Measurements from ENCODE around the gene ZNF165.
A peak's percentile ranks its signal among the peaks of the same experiment; 100 is the strongest.

The ZNF165 gene

DNA sequence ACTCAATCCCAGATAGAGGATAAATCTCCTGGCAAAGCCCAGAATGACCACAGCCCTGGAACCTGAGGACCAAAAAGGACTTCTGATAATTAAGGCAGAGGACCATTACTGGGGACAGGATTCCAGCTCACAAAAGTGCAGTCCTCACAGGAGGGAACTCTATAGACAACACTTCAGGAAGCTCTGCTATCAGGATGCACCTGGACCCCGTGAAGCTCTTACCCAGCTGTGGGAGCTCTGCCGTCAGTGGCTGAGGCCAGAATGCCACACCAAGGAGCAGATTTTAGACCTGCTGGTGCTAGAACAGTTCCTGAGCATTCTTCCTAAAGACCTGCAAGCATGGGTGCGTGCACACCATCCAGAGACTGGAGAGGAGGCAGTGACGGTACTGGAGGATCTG, 45.0 kb downstream of the ZNF165 start:
- no peak overlapping the region for H3K4me3 ChIP-seq (ENCODE audit: severe bottlenecking)
- H3K27me3 ChIP-seq (ENCODE audit: insufficient read depth, poor library complexity, severe bottlenecking): no peaks in the 10 kb centered on the region
- H3K4me1 ChIP-seq (ENCODE audit: insufficient read depth, poor library complexity, severe bottlenecking): no peaks in the 10 kb centered on the region
- no peak for ATAC-seq (ENCODE audit: low read depth)
- no peaks in the 10 kb centered on the region for H3K9me3 ChIP-seq (ENCODE audit: severe bottlenecking)
- TF ChIP-seq, protein P1, sequence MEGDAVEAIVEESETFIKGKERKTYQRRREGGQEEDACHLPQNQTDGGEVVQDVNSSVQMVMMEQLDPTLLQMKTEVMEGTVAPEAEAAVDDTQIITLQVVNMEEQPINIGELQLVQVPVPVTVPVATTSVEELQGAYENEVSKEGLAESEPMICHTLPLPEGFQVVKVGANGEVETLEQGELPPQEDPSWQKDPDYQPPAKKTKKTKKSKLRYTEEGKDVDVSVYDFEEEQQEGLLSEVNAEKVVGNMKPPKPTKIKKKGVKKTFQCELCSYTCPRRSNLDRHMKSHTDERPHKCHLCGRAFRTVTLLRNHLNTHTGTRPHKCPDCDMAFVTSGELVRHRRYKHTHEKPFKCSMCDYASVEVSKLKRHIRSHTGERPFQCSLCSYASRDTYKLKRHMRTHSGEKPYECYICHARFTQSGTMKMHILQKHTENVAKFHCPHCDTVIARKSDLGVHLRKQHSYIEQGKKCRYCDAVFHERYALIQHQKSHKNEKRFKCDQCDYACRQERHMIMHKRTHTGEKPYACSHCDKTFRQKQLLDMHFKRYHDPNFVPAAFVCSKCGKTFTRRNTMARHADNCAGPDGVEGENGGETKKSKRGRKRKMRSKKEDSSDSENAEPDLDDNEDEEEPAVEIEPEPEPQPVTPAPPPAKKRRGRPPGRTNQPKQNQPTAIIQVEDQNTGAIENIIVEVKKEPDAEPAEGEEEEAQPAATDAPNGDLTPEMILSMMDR (IDR thresholded peaks at IDR 0.05; ENCODE audit: poor library complexity, severe bottlenecking): no peak
- no peak overlapping the region for H3K27ac ChIP-seq (ENCODE audit: poor library complexity, severe bottlenecking)
- peaks cover 43% of the 10 kb centered on the region for H3K36me3 ChIP-seq (ENCODE audit: low read depth)
- DNase-seq (ENCODE audit: low spot score): no peak

DNA sequence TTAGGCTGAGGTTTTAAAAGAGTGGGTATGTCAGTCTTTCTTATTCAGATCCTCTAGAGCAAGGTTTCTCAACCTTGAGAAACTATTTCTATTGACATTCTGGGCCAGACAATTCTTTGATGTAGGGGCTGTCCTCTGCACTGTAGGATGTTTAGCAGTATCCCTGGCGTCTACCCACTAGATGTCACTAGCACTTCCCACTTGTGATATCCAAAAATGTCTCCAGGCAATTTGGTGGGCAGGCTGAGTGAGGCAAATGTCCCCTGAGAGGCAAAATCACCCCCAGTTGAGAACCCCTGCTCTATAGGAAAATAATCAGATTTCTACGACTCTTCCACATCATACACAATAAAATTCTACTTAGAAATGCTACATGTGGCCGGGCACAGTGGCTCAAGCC, 53.6 kb downstream of the ZNF165 start:
- H3K4me3 ChIP-seq (ENCODE audit: severe bottlenecking): no peak overlapping the region
- DNase-seq (ENCODE audit: low spot score) (no peak), ATAC-seq (ENCODE audit: low read depth) (no peak)

DNA sequence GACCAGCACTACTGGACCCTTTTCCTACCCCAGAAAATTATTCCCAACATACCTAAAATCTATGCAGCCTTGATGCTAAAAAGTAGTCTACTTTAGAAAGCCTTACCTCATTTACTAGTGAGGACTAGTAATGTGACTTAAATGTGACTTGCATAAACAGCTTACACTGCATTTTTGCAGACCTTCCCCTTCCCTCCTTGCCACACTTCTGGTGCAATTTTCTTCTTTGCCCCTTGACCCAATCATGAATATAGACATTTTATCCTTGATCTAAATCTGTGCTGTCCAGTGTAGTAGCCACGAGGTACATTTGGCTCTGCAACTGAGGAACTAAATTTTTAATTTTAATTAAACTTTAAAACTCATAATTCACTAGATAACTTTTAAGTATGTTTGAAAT, 54.3 kb downstream of the ZNF165 start:
- peaks cover 32% of the 10 kb centered on the region for H3K36me3 ChIP-seq (ENCODE audit: low read depth)
- H3K4me3 ChIP-seq (ENCODE audit: severe bottlenecking): no peak overlapping the region
- peaks cover 10% of the 10 kb centered on the region for H3K4me1 ChIP-seq (ENCODE audit: insufficient read depth, poor library complexity, severe bottlenecking)
- no peaks in the 10 kb centered on the region for H3K9me3 ChIP-seq (ENCODE audit: severe bottlenecking)
- ATAC-seq (ENCODE audit: low read depth): no peak
- H3K27me3 ChIP-seq (ENCODE audit: insufficient read depth, poor library complexity, severe bottlenecking): no peaks in the 10 kb centered on the region
- DNase-seq (ENCODE audit: low spot score): no peak
- no peak overlapping the region for H3K27ac ChIP-seq (ENCODE audit: poor library complexity, severe bottlenecking)
- TF ChIP-seq, protein P1 (IDR thresholded peaks at IDR 0.05; ENCODE audit: poor library complexity, severe bottlenecking): no peak

More for the DNA sequence above, 53.6 kb downstream of the ZNF165 start:
- peaks cover 39% of the 10 kb centered on the region for H3K36me3 ChIP-seq (ENCODE audit: low read depth)
- TF ChIP-seq, protein P1 (IDR thresholded peaks at IDR 0.05; ENCODE audit: poor library complexity, severe bottlenecking): peak; percentile 71
- H3K27ac ChIP-seq (ENCODE audit: poor library complexity, severe bottlenecking): no peak overlapping the region
- H3K27me3 ChIP-seq (ENCODE audit: insufficient read depth, poor library complexity, severe bottlenecking): no peaks in the 10 kb centered on the region
- H3K9me3 ChIP-seq (ENCODE audit: severe bottlenecking): no peaks in the 10 kb centered on the region
- H3K4me1 ChIP-seq (ENCODE audit: insufficient read depth, poor library complexity, severe bottlenecking): peaks cover 10% of the 10 kb centered on the region

DNA sequence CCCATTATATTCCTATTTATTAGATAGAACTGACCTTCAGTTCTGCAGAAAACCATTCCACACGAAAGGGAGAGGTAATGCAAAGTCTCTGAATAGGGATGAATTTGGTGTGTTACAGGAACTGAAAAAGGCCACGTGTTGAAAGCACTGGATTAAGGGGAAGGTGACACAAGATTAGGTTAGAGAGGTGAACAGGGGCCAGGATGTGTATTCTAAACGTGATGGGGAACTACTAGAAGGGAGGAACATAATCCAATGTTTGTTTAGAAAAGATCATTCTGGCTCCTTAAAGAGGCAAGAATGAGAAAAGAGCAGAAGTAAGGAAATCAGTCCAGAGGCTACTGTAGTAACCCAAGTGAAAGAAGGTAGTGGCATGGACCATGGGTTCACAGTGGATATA, 55.0 kb downstream of the ZNF165 start:
- Histone ChIP-seq H3K4me1 (ENCODE audit: insufficient read depth, poor library complexity, severe bottlenecking) (peaks cover 10% of the 10 kb centered on the region), H3K9me3 (ENCODE audit: severe bottlenecking) (no peaks in the 10 kb centered on the region), H3K4me3 (ENCODE audit: severe bottlenecking) (peak overlapping the region; percentile 55), H3K27me3 (ENCODE audit: insufficient read depth, poor library complexity, severe bottlenecking) (no peaks in the 10 kb centered on the region), H3K27ac (ENCODE audit: poor library complexity, severe bottlenecking) (no peak overlapping the region), H3K36me3 (ENCODE audit: low read depth) (peaks cover 25% of the 10 kb centered on the region)
- TF ChIP-seq, protein P1 (IDR thresholded peaks at IDR 0.05; ENCODE audit: poor library complexity, severe bottlenecking): no peak
- ATAC-seq (ENCODE audit: low read depth): no peak
- no peak for DNase-seq (ENCODE audit: low spot score)

DNA sequence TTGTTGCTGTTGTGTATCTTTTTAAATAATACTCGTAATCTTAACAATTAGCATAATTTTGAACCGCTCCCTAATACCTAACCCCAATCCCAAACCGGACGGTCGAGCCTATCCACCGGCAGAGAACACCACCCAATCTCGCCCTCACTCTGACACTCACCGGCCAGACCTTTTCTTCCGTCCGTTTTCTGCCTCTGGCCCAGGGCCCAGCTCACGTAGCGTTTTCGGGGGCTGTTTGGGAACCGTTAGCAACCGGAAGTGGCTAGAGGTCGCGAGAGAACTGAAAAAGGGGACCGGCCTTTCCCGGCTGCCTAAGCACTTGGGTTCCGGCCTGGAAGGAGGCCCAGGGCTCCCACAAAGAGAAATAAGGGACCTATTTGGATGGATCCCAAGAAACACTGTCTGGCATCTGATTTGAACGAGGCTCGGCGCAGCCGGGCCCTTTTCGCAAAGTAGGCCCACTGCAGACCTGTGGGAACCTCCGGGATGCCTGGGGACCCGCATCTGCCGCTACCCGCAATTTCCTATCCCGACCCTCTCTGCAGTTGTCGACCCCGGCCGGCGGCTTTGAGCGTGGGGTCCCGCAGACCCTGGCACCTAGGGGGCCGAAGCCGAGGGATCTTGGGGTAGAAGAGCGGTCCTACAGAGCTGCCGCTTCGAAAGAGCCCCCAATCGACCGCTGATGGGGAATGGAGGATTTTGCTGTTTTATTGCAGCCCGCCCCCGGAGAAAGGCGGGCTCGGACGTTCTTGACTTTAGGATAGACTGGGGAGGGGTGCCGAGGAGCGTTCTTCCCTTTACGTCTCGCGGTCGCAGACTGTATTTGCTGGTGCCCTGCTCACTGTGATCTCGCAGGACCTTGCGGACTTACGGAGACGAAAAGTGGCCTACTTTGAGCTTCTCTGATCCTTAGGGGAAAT, 56.5 kb downstream of the ZNF165 start:
- peaks cover 21% of the 10 kb centered on the region for H3K36me3 ChIP-seq (ENCODE audit: low read depth)
- ATAC-seq (ENCODE audit: low read depth): peak; percentile 77
- no peaks in the 10 kb centered on the region for H3K27me3 ChIP-seq (ENCODE audit: insufficient read depth, poor library complexity, severe bottlenecking)
- DNase-seq (ENCODE audit: low spot score): peak; percentile 84
- peak overlapping the region; percentile 55 for H3K4me3 ChIP-seq (ENCODE audit: severe bottlenecking)
- peak overlapping the region; percentile 66 for H3K27ac ChIP-seq (ENCODE audit: poor library complexity, severe bottlenecking)
- H3K9me3 ChIP-seq (ENCODE audit: severe bottlenecking): no peaks in the 10 kb centered on the region
- peaks cover 10% of the 10 kb centered on the region for H3K4me1 ChIP-seq (ENCODE audit: insufficient read depth, poor library complexity, severe bottlenecking)
- TF ChIP-seq, protein P1 (IDR thresholded peaks at IDR 0.05; ENCODE audit: poor library complexity, severe bottlenecking): no peak

Data from RWPE2 (cell line).